Tibial nerve (tissue), 4 donors: ENCODE data around the gene PLAAT2.

Source experiments
- CTCF ChIP-seq, 5 experiments: fragments of 200-600 bp in 3 of 5; fragments of 450-650 bp in 2 of 5; sonication (generic) in 3 of 5; IDR thresholded peaks; one replicate each; pipeline ENCODE4 v1.5.1; 2016 to 2019; ENCODE audit warnings: antibody characterized with exemption in 5 of 5, mild to moderate bottlenecking in 3 of 5, moderate library complexity in 2 of 5
- EP300 ChIP-seq, 2 donors: sonication (generic); formaldehyde crosslinking; IDR thresholded peaks; one replicate each; pipeline ENCODE4 v1.6.1; 2017; ENCODE audit warnings: antibody characterized with exemption in 2 of 2, mild to moderate bottlenecking in 1 of 2
- POLR2A ChIP-seq, 2 donors: fragments of 450-650 bp; IDR thresholded peaks; one replicate each; pipeline ENCODE4 v1.6.1; 2017; ENCODE audit warnings: antibody characterized with exemption in 2 of 2, mild to moderate bottlenecking in 2 of 2, moderate library complexity in 2 of 2

DNA sequence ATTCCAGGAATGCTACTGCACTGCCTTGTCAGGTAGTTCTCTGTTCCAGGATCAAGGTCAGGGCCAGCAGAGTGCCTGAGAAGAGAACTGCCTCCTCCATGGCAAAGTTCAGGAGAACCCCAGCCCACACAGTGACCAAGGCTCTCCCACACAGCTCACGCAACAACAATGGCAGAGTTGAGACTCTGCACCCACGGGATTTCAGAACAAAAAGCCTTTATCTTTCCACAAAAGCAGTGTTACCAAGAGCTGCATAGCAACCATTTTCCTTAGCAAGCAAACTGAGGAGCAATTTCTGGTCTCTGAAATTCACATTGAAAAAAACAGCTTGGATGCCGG is 40.0 kb upstream of the PLAAT2 start:
- TF ChIP-seq CTCF (IDR thresholded peaks at IDR 0.05) (no peak), POLR2A (IDR thresholded peaks at IDR 0.05) (peak in 1 of 2 donors; percentile 22), EP300 (IDR thresholded peaks at IDR 0.05) (peak in 1 of 2 donors; percentile 89)
